Neural progenitor cell (in vitro differentiated cells): ENCODE data around the gene DLL4. TPM values are rescaled to one million over a fixed set of nuclear protein-coding genes. Genes with fewer than 3 reads are reported as not detected.

Experiments used
- DNase-seq: peaks from one replicate; pipeline ENCODE4 v3.0.0-alpha.2; 2016; ENCODE audit warnings: low spot score
- H2AFZ ChIP-seq: fragments of 200-600 bp; sonication (generic); replicated peaks from 2 replicates; pipeline ENCODE4 v1.6.1; 2016; ENCODE audit warnings: antibody characterized with exemption
- H3F3A ChIP-seq: fragments of 200-600 bp; sonication (generic); 2 replicates; pipeline ENCODE4 v1.6.1; 2016; ENCODE audit warnings: antibody characterized with exemption, low read depth
- H3K27ac ChIP-seq: fragments of 200-600 bp; sonication (generic); 2 replicates; pipeline ENCODE4 v1.5.1; 2016; ENCODE audit warnings: mild to moderate bottlenecking
- H3K27me3 ChIP-seq: fragments of 200-600 bp; sonication (generic); 2 replicates; pipeline ENCODE4 v1.6.1; 2016; ENCODE audit warnings: mild to moderate bottlenecking, moderate library complexity
- H3K36me3 ChIP-seq: fragments of 200-600 bp; sonication (generic); 2 replicates; pipeline ENCODE4 v1.5.1; 2016
- H3K4me1 ChIP-seq: fragments of 200-600 bp; sonication (generic); 2 replicates; pipeline ENCODE4 v1.6.1; 2016; ENCODE audit warnings: mixed run types
- H3K4me2 ChIP-seq: fragments of 200-600 bp; sonication (generic); 2 replicates; pipeline ENCODE4 v1.6.1; 2016
- H3K4me3 ChIP-seq: fragments of 200-600 bp; sonication (generic); 2 replicates; pipeline ENCODE4 v1.5.1; 2016
- H3K79me2 ChIP-seq: fragments of 200-600 bp; sonication (generic); 2 replicates; pipeline ENCODE4 v1.6.1; 2016; ENCODE audit warnings: low read depth
- H3K9ac ChIP-seq: fragments of 200-600 bp; sonication (generic); 2 replicates; pipeline ENCODE4 v1.6.1; 2016
- H3K9me3 ChIP-seq: fragments of 200-600 bp; sonication (generic); 2 replicates; pipeline ENCODE4 v1.5.1; 2016; ENCODE audit warnings: low read depth
- H4K20me1 ChIP-seq: fragments of 200-600 bp; sonication (generic); 2 replicates; pipeline ENCODE4 v1.6.1; 2016; ENCODE audit warnings: low read depth
- H3K27ac Mint-ChIP-seq: 3 replicates; pipeline ENCODE4 v1.8.0; 2021; ENCODE audit warnings: mixed read lengths
- H3K27me3 Mint-ChIP-seq: 2 replicates; pipeline ENCODE4 v1.8.0; 2022; ENCODE audit warnings: low read depth, mild to moderate bottlenecking, inconsistent platforms, moderate library complexity, mixed read lengths; ENCODE audit not compliant: insufficient read depth
- H3K36me3 Mint-ChIP-seq: 3 replicates; pipeline ENCODE4 v1.8.0; 2021; ENCODE audit warnings: mixed read lengths
- H3K4me1 Mint-ChIP-seq: 3 replicates; pipeline ENCODE4 v1.8.0; 2021; ENCODE audit warnings: mixed read lengths
- H3K4me3 Mint-ChIP-seq: 3 replicates; pipeline ENCODE4 v1.8.0; 2021; ENCODE audit warnings: mild to moderate bottlenecking, moderate library complexity, mixed read lengths
- H3K9me3 Mint-ChIP-seq: 3 replicates; pipeline ENCODE4 v1.8.0; 2020; ENCODE audit warnings: mixed read lengths
- EZH2 ChIP-seq: fragments of 200-600 bp; sonication (generic); IDR thresholded peaks from 2 replicates; pipeline ENCODE4 v1.6.1; 2017; ENCODE audit warnings: antibody characterized with exemption, mild to moderate bottlenecking, moderate library complexity
- EZH2phosphoT487 ChIP-seq: fragments of 200-600 bp; sonication (generic); IDR thresholded peaks from 2 replicates; pipeline ENCODE4 v1.6.1; 2017; ENCODE audit warnings: antibody characterized with exemption
- total RNA-seq: library from RNA; depleted of rRNA; stranded (reverse); fragments of >200 nt; gene quantifications from 2 replicates; pipeline ENCODE4 v1.2.3, GENCODE V29; 2015; ENCODE audit warnings: low replicate concordance
- TF ChIP-seq, protein P1 (sequence below): fragments of 200-600 bp; sonication (generic); IDR thresholded peaks from 2 replicates; pipeline ENCODE4 v1.5.1; 2017; ENCODE audit warnings: antibody characterized with exemption, mild to moderate bottlenecking

The DLL4 gene
- total RNA-seq, 1 donor from 2014 or later, result not detected

GRCh38 chr15:40925495-40925862 lies 3.7 kb upstream of the DLL4 start:
- peak overlapping the region; percentile 87 for H3K4me2 ChIP-seq
- peak overlapping the region; percentile 46 for H3K4me3 ChIP-seq
- H3K4me1 ChIP-seq, result peaks cover 47% of the 10 kb centered on the region
- H3K27ac ChIP-seq, result no peak overlapping the region
- no peaks in the 10 kb centered on the region for H3K36me3 ChIP-seq
- peaks cover 65% of the 10 kb centered on the region for H3K27me3 Mint-ChIP-seq
- no peak overlapping the region for H3K9ac ChIP-seq
- H2AFZ ChIP-seq, result no peak overlapping the region
- H3K9me3 ChIP-seq, result no peaks in the 10 kb centered on the region
- H3K27ac Mint-ChIP-seq, result no peak overlapping the region
- H3K36me3 Mint-ChIP-seq, result no peaks in the 10 kb centered on the region
- peak; percentile 40 for DNase-seq
- no peaks in the 10 kb centered on the region for H3K9me3 Mint-ChIP-seq
- no peaks in the 10 kb centered on the region for H3K79me2 ChIP-seq
- H3F3A ChIP-seq, result peaks cover 22% of the 10 kb centered on the region
- no peak for TF ChIP-seq EZH2phosphoT487
- TF ChIP-seq, protein P1, sequence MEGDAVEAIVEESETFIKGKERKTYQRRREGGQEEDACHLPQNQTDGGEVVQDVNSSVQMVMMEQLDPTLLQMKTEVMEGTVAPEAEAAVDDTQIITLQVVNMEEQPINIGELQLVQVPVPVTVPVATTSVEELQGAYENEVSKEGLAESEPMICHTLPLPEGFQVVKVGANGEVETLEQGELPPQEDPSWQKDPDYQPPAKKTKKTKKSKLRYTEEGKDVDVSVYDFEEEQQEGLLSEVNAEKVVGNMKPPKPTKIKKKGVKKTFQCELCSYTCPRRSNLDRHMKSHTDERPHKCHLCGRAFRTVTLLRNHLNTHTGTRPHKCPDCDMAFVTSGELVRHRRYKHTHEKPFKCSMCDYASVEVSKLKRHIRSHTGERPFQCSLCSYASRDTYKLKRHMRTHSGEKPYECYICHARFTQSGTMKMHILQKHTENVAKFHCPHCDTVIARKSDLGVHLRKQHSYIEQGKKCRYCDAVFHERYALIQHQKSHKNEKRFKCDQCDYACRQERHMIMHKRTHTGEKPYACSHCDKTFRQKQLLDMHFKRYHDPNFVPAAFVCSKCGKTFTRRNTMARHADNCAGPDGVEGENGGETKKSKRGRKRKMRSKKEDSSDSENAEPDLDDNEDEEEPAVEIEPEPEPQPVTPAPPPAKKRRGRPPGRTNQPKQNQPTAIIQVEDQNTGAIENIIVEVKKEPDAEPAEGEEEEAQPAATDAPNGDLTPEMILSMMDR, result no peak
- TF ChIP-seq EZH2, result no peak
- H4K20me1 ChIP-seq, result peaks cover 52% of the 10 kb centered on the region
- H3K4me1 Mint-ChIP-seq, result peaks cover 27% of the 10 kb centered on the region
- H3K27me3 ChIP-seq, result peaks cover 100% of the 10 kb centered on the region
- H3K4me3 Mint-ChIP-seq, result peak overlapping the region; percentile 77

DNA sequence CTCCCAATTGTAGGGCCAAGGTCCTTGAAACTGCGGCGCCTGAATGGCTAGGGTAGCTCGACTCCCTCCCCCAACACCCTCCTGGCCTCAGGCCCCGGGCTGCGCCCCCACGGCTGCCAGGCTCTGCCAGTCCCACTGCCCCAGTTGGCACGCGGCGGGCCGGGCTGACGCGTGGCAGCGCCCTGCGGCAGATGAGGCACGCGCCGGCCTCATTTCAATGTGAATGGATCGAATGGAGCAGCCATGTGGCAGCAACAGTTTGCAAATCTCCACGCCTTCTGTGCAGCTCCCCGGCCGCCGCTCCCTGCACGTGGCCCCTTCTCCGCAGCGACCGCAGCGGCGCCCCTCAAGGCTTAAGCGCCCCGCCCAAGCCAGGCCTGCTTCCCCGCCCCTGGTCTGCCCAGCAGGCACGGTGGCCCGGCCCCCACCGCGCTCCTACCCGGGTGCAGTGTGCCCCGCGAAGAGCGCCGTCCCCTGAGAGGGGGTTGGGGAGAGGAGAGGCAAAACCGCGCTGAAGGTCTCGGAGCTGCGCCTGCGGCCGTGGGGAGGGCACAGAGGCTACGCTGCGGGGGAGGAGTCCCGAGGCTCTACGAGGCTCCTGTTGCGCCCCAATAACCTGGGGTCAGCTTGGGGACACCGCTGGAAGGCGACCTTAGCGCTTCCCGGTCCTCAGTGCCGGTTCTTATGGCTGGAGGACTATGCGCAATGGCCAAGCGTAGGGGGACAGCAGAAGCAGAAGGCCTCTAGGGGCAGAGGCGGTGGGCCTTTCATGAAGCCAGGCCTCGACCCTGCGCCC lies 3.1 kb upstream of the DLL4 start:
- H2AFZ ChIP-seq, result peak overlapping the region; percentile 53
- peaks cover 32% of the 10 kb centered on the region for H3K4me1 Mint-ChIP-seq
- peaks cover 25% of the 10 kb centered on the region for H3F3A ChIP-seq
- DNase-seq, result peak; percentile 82
- H3K9me3 ChIP-seq, result no peaks in the 10 kb centered on the region
- H3K79me2 ChIP-seq, result no peaks in the 10 kb centered on the region
- peak; percentile 94 for TF ChIP-seq EZH2phosphoT487
- TF ChIP-seq, protein P1, result peak; percentile 7
- peak; percentile 92 for TF ChIP-seq EZH2
- H3K36me3 Mint-ChIP-seq, result no peaks in the 10 kb centered on the region
- peak overlapping the region; percentile 46 for H3K4me3 ChIP-seq
- no peak overlapping the region for H3K27ac ChIP-seq
- H3K36me3 ChIP-seq, result no peaks in the 10 kb centered on the region
- no peak overlapping the region for H3K9ac ChIP-seq
- H3K27me3 ChIP-seq, result peaks cover 100% of the 10 kb centered on the region
- H3K4me3 Mint-ChIP-seq, result peak overlapping the region; percentile 72
- peak overlapping the region; percentile 87 for H3K4me2 ChIP-seq
- H3K27ac Mint-ChIP-seq, result no peak overlapping the region
- peaks cover 71% of the 10 kb centered on the region for H3K27me3 Mint-ChIP-seq
- H3K4me1 ChIP-seq, result peaks cover 52% of the 10 kb centered on the region
- peaks cover 56% of the 10 kb centered on the region for H4K20me1 ChIP-seq
- no peaks in the 10 kb centered on the region for H3K9me3 Mint-ChIP-seq

- Mint-ChIP-seq H3K27me3 (peaks cover 75% of the 10 kb centered on the region), H3K4me1 (peaks cover 39% of the 10 kb centered on the region), H3K4me3 (peak overlapping the region; percentile 72), H3K27ac (no peak overlapping the region), H3K36me3 (no peaks in the 10 kb centered on the region), H3K9me3 (no peaks in the 10 kb centered on the region)
- Histone ChIP-seq H4K20me1 (peaks cover 59% of the 10 kb centered on the region), H3K27me3 (peaks cover 100% of the 10 kb centered on the region), H3K4me1 (peaks cover 54% of the 10 kb centered on the region), H3K36me3 (no peaks in the 10 kb centered on the region), H3K9ac (no peak overlapping the region), H3K27ac (no peak overlapping the region), H3K4me3 (peak overlapping the region; percentile 46), H2AFZ (no peak overlapping the region), H3K9me3 (no peaks in the 10 kb centered on the region), H3F3A (peaks cover 25% of the 10 kb centered on the region), H3K4me2 (peak overlapping the region; percentile 87), H3K79me2 (no peaks in the 10 kb centered on the region)
- TF ChIP-seq, protein P1, result no peak
- TF ChIP-seq EZH2phosphoT487 (peak; percentile 34), EZH2 (peak; percentile 82)
- no peak for DNase-seq
Measured at GRCh38 chr15:40926659-40927494, 2.3 kb upstream of the DLL4 start.
